ENCODE data around the gene MAP1LC3B.

The MAP1LC3B gene

DNA sequence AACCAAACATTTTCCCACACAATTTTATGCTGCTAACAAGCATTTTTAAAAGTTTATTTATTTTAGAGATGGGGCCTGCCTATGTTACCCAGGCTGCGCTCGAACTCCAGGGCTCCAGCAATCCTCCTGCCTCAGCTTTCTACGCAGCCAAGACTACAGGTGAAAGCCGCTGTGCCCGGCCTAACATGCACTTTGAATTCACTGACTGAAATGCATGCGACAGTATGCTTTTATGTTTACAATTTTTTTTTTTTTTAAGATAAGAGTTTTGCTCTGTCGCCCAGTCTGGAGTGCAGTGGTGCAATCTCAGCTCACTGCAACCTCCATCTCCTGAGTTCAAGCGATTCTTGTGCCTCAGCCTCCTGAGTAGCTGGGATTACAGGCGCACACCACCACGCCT, 47.8 kb downstream of the MAP1LC3B start:
- no peaks in the 10 kb centered on the region for H3K9me2 ChIP-seq (replicated peaks; ENCODE audit: insufficient read depth, low read length)
- DNase-seq: no peak
- no peak overlapping the region for H3K9ac ChIP-seq (ENCODE audit: low read length)
- no peaks in the 10 kb centered on the region for H3K4me1 ChIP-seq (ENCODE audit: low read length)
- H3K79me2 ChIP-seq (ENCODE audit: low read length): no peaks in the 10 kb centered on the region
- no peaks in the 10 kb centered on the region for H3K9me3 ChIP-seq (replicated peaks; ENCODE audit: insufficient read depth, low read length)
- H3K36me3 ChIP-seq (replicated peaks; ENCODE audit: insufficient read depth, low read length): no peaks in the 10 kb centered on the region
- H2AFZ ChIP-seq (ENCODE audit: low read length): no peak overlapping the region
- H3K4me3 ChIP-seq (ENCODE audit: low read length): no peak overlapping the region
- no peak for TF ChIP-seq EZH2phosphoT487 (IDR thresholded peaks at IDR 0.05; ENCODE audit: low read length)
- TF ChIP-seq EZH2 (optimal IDR thresholded peaks at IDR 0.05; ENCODE audit: low read depth, low read length): no peak
- TF ChIP-seq, protein P1, sequence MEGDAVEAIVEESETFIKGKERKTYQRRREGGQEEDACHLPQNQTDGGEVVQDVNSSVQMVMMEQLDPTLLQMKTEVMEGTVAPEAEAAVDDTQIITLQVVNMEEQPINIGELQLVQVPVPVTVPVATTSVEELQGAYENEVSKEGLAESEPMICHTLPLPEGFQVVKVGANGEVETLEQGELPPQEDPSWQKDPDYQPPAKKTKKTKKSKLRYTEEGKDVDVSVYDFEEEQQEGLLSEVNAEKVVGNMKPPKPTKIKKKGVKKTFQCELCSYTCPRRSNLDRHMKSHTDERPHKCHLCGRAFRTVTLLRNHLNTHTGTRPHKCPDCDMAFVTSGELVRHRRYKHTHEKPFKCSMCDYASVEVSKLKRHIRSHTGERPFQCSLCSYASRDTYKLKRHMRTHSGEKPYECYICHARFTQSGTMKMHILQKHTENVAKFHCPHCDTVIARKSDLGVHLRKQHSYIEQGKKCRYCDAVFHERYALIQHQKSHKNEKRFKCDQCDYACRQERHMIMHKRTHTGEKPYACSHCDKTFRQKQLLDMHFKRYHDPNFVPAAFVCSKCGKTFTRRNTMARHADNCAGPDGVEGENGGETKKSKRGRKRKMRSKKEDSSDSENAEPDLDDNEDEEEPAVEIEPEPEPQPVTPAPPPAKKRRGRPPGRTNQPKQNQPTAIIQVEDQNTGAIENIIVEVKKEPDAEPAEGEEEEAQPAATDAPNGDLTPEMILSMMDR (IDR thresholded peaks at IDR 0.05; ENCODE audit: low read length): no peak
- no peak overlapping the region for H3K4me2 ChIP-seq (ENCODE audit: low read depth, low read length)
- H3F3A ChIP-seq (ENCODE audit: insufficient read depth, low read length): no peaks in the 10 kb centered on the region
- H3K27me3 ChIP-seq (replicated peaks; ENCODE audit: insufficient read depth, low read length): no peaks in the 10 kb centered on the region
- H3K27ac ChIP-seq (ENCODE audit: low read length): no peak overlapping the region
- no peaks in the 10 kb centered on the region for H4K20me1 ChIP-seq (ENCODE audit: insufficient read depth, low read length)

GRCh38 chr16:87441886-87442580, 49.9 kb downstream of the MAP1LC3B start:
- DNase-seq: no peak
- H3K9ac ChIP-seq (ENCODE audit: low read length): no peak overlapping the region
- no peak overlapping the region for H3K27ac ChIP-seq (ENCODE audit: low read length)
- TF ChIP-seq, protein P1 (IDR thresholded peaks at IDR 0.05; ENCODE audit: low read length): no peak
- TF ChIP-seq EZH2 (optimal IDR thresholded peaks at IDR 0.05; ENCODE audit: low read depth, low read length): no peak
- TF ChIP-seq EZH2phosphoT487 (IDR thresholded peaks at IDR 0.05; ENCODE audit: low read length): no peak
- no peaks in the 10 kb centered on the region for H3K9me2 ChIP-seq (replicated peaks; ENCODE audit: insufficient read depth, low read length)
- H3K27me3 ChIP-seq (replicated peaks; ENCODE audit: insufficient read depth, low read length): no peaks in the 10 kb centered on the region
- H3K36me3 ChIP-seq (replicated peaks; ENCODE audit: insufficient read depth, low read length): no peaks in the 10 kb centered on the region
- H3K9me3 ChIP-seq (replicated peaks; ENCODE audit: insufficient read depth, low read length): no peaks in the 10 kb centered on the region
- H3K4me1 ChIP-seq (ENCODE audit: low read length): no peaks in the 10 kb centered on the region
- H3K4me2 ChIP-seq (ENCODE audit: low read depth, low read length): no peak overlapping the region
- no peak overlapping the region for H3K4me3 ChIP-seq (ENCODE audit: low read length)
- H3K79me2 ChIP-seq (ENCODE audit: low read length): no peaks in the 10 kb centered on the region
- no peaks in the 10 kb centered on the region for H3F3A ChIP-seq (ENCODE audit: insufficient read depth, low read length)
- no peaks in the 10 kb centered on the region for H4K20me1 ChIP-seq (ENCODE audit: insufficient read depth, low read length)
- H2AFZ ChIP-seq (ENCODE audit: low read length): no peak overlapping the region

DNA sequence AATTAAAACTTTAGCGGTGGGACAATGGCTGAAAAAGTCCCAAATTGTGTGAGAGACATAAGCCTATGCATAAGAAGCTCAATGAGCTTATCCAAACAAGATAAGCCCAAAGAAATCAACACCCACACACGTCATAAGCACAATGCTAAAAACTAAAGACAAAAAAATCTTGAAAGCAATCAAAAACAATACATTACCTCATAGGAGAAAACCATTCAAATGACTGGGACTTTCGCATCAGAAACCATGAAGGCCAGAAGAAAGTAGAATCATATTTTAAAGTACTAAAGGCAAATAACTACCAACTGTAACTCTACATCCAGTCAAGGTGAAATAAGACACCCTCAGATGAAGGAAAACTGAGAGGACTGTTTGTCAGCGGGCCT, 50.4 kb downstream of the MAP1LC3B start:
- Histone ChIP-seq H3K27ac (ENCODE audit: low read length) (no peak overlapping the region), H3K79me2 (ENCODE audit: low read length) (no peaks in the 10 kb centered on the region), H2AFZ (ENCODE audit: low read length) (no peak overlapping the region)

GRCh38 chr16:87443016-87443415, 50.9 kb downstream of the MAP1LC3B start:
- Histone ChIP-seq H2AFZ (ENCODE audit: low read length) (no peak overlapping the region), H3K4me2 (ENCODE audit: low read depth, low read length) (no peak overlapping the region), H3K79me2 (ENCODE audit: low read length) (no peaks in the 10 kb centered on the region), H3K27me3 (replicated peaks; ENCODE audit: insufficient read depth, low read length) (no peaks in the 10 kb centered on the region), H3K4me3 (ENCODE audit: low read length) (no peak overlapping the region), H3K9ac (ENCODE audit: low read length) (no peak overlapping the region), H3K9me3 (replicated peaks; ENCODE audit: insufficient read depth, low read length) (no peaks in the 10 kb centered on the region), H3K4me1 (ENCODE audit: low read length) (no peaks in the 10 kb centered on the region), H3F3A (ENCODE audit: insufficient read depth, low read length) (no peaks in the 10 kb centered on the region), H3K36me3 (replicated peaks; ENCODE audit: insufficient read depth, low read length) (no peaks in the 10 kb centered on the region), H4K20me1 (ENCODE audit: insufficient read depth, low read length) (no peaks in the 10 kb centered on the region), H3K27ac (ENCODE audit: low read length) (no peak overlapping the region), H3K9me2 (replicated peaks; ENCODE audit: insufficient read depth, low read length) (no peaks in the 10 kb centered on the region)
- DNase-seq: no peak
- TF ChIP-seq, protein P1 (IDR thresholded peaks at IDR 0.05; ENCODE audit: low read length): no peak
- TF ChIP-seq EZH2phosphoT487 (IDR thresholded peaks at IDR 0.05; ENCODE audit: low read length) (no peak), EZH2 (optimal IDR thresholded peaks at IDR 0.05; ENCODE audit: low read depth, low read length) (no peak)

More for the DNA sequence above, 50.4 kb downstream of the MAP1LC3B start:
- no peak for TF ChIP-seq EZH2 (optimal IDR thresholded peaks at IDR 0.05; ENCODE audit: low read depth, low read length)
- H3K4me3 ChIP-seq (ENCODE audit: low read length): no peak overlapping the region
- no peaks in the 10 kb centered on the region for H3K9me2 ChIP-seq (replicated peaks; ENCODE audit: insufficient read depth, low read length)
- H4K20me1 ChIP-seq (ENCODE audit: insufficient read depth, low read length): no peaks in the 10 kb centered on the region
- no peaks in the 10 kb centered on the region for H3K9me3 ChIP-seq (replicated peaks; ENCODE audit: insufficient read depth, low read length)
- no peaks in the 10 kb centered on the region for H3F3A ChIP-seq (ENCODE audit: insufficient read depth, low read length)
- no peaks in the 10 kb centered on the region for H3K36me3 ChIP-seq (replicated peaks; ENCODE audit: insufficient read depth, low read length)
- no peaks in the 10 kb centered on the region for H3K4me1 ChIP-seq (ENCODE audit: low read length)
- H3K9ac ChIP-seq (ENCODE audit: low read length): no peak overlapping the region
- DNase-seq: no peak
- H3K27me3 ChIP-seq (replicated peaks; ENCODE audit: insufficient read depth, low read length): no peaks in the 10 kb centered on the region
- H3K4me2 ChIP-seq (ENCODE audit: low read depth, low read length): no peak overlapping the region

Data from MM.1S (cell line).